Small intestine (tissue), 7 donors: ENCODE results near the gene MRPL43. TPM values are rescaled to one million over a fixed set of nuclear protein-coding genes. Genes with fewer than 3 reads are reported as not detected.

ENCODE experiments used
- DNase-seq, 2 donors: peaks; one replicate each; pipeline versions ENCODE4 v3.0.0 to v3.0.0-alpha.2; 2013
- FAIRE-seq: peaks from 2 replicates; lab custom pipeline; 2012; peaks lifted over from hg19 to GRCh38; lab: Jason Lieb, UNC
- H3K27ac ChIP-seq, 3 donors: one replicate each; pipeline ENCODE4 v1.5.1; 2013; ENCODE audit warnings: low read length in 2 of 3, mild to moderate bottlenecking in 2 of 3, control low read depth in 1 of 3, inconsistent platforms in 1 of 3, low read depth in 1 of 3, moderate library complexity in 1 of 3
- H3K27me3 ChIP-seq, 3 donors: one replicate each; pipeline ENCODE4 v1.6.1; 2013; ENCODE audit warnings: low read length in 3 of 3, inconsistent platforms in 1 of 3; ENCODE audit not compliant: control insufficient read depth in 3 of 3, insufficient read depth in 3 of 3
- H3K36me3 ChIP-seq, 3 donors: one replicate each; pipeline ENCODE4 v1.6.1; 2013; ENCODE audit warnings: low read length in 3 of 3, inconsistent platforms in 1 of 3, low read depth in 1 of 3, mild to moderate bottlenecking in 1 of 3, moderate library complexity in 1 of 3; ENCODE audit not compliant: control insufficient read depth in 3 of 3, insufficient read depth in 2 of 3
- H3K4me1 ChIP-seq, 3 donors: one replicate each; pipeline ENCODE4 v1.6.1; 2013; ENCODE audit warnings: low read length in 2 of 3, inconsistent platforms in 1 of 3, low read depth in 1 of 3, mild to moderate bottlenecking in 1 of 3, moderate library complexity in 1 of 3; ENCODE audit not compliant: control insufficient read depth in 3 of 3, insufficient read depth in 2 of 3
- H3K4me3 ChIP-seq, 3 donors: one replicate each; pipeline ENCODE4 v1.5.1; 2013; ENCODE audit warnings: low read length in 3 of 3, control low read depth in 1 of 3, inconsistent platforms in 1 of 3, low read depth in 1 of 3, mild to moderate bottlenecking in 1 of 3, moderate library complexity in 1 of 3
- H3K9me3 ChIP-seq, 2 donors: one replicate each; pipeline ENCODE4 v1.6.1; 2013; ENCODE audit warnings: low read depth in 1 of 2, low read length in 1 of 2; ENCODE audit not compliant: control insufficient read depth in 2 of 2, insufficient read depth in 1 of 2
- WGBS, 3 donors: extraction: QIAGEN DNeasy Blood & Tissue Kit; methylation state at CpG; one replicate each; pipeline ENCODE4 v1.1.7; 2013; 5-methylcytosine and 5-hydroxymethylcytosine counted together
- polyA plus RNA-seq, 4 donors: library from polyadenylated mRNA; stranded (reverse) in 3 of 4; unstranded in 1 of 4; fragments of 200-250 nt in 3 of 4; fragments of 120-200 nt in 1 of 4; gene quantifications; one replicate each; pipeline versions ENCODE4 v1.2.1 to v1.2.3, GENCODE V29; 2013
- donor health status: healthy with polysubstance abuse.
- donor health status: control.
- donor health status: control.
- donor health status: Bipolar disorder and iron deficiency.
- donor health status: healthy.

MRPL43 gene
- polyA plus RNA-seq, 4 donors = 90.1 to 122 (median 107) TPM

DNA sequence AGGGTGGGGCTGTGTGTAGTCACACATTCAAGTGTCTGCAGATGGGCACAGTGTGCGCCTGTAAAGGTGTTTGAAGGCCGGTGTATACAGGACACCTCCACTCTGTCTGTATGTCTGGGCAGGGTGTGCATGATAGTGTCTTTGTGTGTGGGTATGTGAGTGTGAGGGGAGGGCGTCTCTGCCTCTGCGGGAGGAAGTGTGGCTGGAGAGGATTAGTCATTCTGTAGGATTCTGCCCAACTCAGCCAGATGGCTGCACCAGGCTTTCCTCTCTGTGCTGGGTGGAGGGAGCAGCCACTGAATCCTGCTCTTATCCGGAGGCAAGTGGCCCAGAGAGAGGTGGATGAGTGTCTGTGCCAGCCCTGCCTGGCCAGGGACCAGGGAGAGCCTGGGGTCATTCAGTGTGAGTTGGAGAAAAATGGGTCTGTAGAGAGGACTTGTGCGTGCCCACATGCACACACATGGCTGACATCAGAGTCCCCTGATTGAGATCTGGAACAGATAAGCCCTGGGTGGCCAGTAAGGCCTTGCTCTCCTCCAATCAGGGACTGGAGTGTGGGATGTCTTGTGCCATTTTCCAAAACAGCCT, 45.4 kb upstream of the MRPL43 start:
- peaks cover 4 to 50% (median 17%) of the 10 kb centered on the region in 3 donors for H3K36me3 ChIP-seq
- no peak for DNase-seq
- no peaks in the 10 kb centered on the region for H3K27me3 ChIP-seq
- peak overlapping the region; percentile 96 to 100 (median 100) for H3K27ac ChIP-seq
- WGBS, 3 donors = 8 to 10% (median 8%) methylated on average over 6 of the region's 6 CpGs
- no peak for FAIRE-seq
- no peaks in the 10 kb centered on the region for H3K9me3 ChIP-seq
- peaks cover 0 to 62% (median 5%) of the 10 kb centered on the region in 3 donors for H3K4me1 ChIP-seq
- peak overlapping the region; percentile 50 to 94 (median 93) for H3K4me3 ChIP-seq

- DNase-seq (peak; percentile 95), FAIRE-seq (no peak)
- H3K36me3 ChIP-seq = peaks cover 0 to 47% (median 13%) of the 10 kb centered on the region in 3 donors
- H3K4me3 ChIP-seq = peak overlapping the region; percentile 50 to 94 (median 93)
- H3K27ac ChIP-seq = peak overlapping the region; percentile 96 to 100 (median 100)
- no peaks in the 10 kb centered on the region for H3K27me3 ChIP-seq
- 0 to 1% (median 0%) methylated on average over 35 to 47 of the region's 47 CpGs for WGBS, 3 donors
- H3K9me3 ChIP-seq = no peaks in the 10 kb centered on the region
- H3K4me1 ChIP-seq = peaks cover 0 to 60% (median 5%) of the 10 kb centered on the region in 3 donors
These were observed 44.7 kb upstream of the MRPL43 start for GRCh38 chr10:101031796-101032636.

GRCh38 chr10:101031128-101031795, 44.0 kb upstream of the MRPL43 start, which contains the start of the genes PDZD7 and SFXN3:
PDZD7 (minus strand) TSS chr10:101031129; CDS start chr10:101030219, 910 bp downstream.
SFXN3 (plus strand) TSS chr10:101031234; CDS start chr10:101034695, 3,461 bp downstream.
- no peak for FAIRE-seq

GRCh38 chr10:101030496-101031127, 43.3 kb upstream of the MRPL43 start:
- Histone ChIP-seq H3K9me3 (no peaks in the 10 kb centered on the region), H3K27me3 (no peaks in the 10 kb centered on the region), H3K27ac (peak overlapping the region in 1 of 3 donors; percentile 100), H3K4me1 (peaks cover 0 to 46% (median 5%) of the 10 kb centered on the region in 3 donors), H3K4me3 (peak overlapping the region; percentile 50 to 94 (median 93)), H3K36me3 (peaks cover 0 to 36% (median 3%) of the 10 kb centered on the region in 3 donors)
- WGBS, 3 donors = 3 to 9% (median 8%) methylated on average over 23 to 25 of the region's 25 CpGs
- DNase-seq = peak in 1 of 2 donors; percentile 51
- FAIRE-seq = no peak

More at GRCh38 chr10:101031128-101031795, 44.0 kb upstream of the MRPL43 start, which contains the start of the genes PDZD7 and SFXN3:
- Histone ChIP-seq H3K4me3 (peak within 1 kb of the TSS; percentile 50 to 94 (median 93)), H3K4me1 (peaks cover 0 to 52% (median 5%) of the 10 kb centered on the region in 3 donors), H3K27ac (peak within 1 kb of the TSS; percentile 96 to 100 (median 100)), H3K36me3 (peaks cover 0 to 40% (median 9%) of the 10 kb centered on the region in 3 donors), H3K9me3 (no peaks in the 10 kb centered on the region), H3K27me3 (no peaks in the 10 kb centered on the region)
- peak; percentile 95 to 97 for DNase-seq
- 0% methylated on average over 38 of the region's 38 CpGs for WGBS, 3 donors

- peak overlapping the region in 1 of 3 donors; percentile 100 for H3K27ac ChIP-seq
- peak overlapping the region in 1 of 3 donors; percentile 94 for H3K4me3 ChIP-seq
- no peaks in the 10 kb centered on the region for H3K9me3 ChIP-seq
- peaks cover 0 to 37% (median 5%) of the 10 kb centered on the region in 3 donors for H3K4me1 ChIP-seq
- peaks cover 0 to 28% (median 0%) of the 10 kb centered on the region in 3 donors for H3K36me3 ChIP-seq
- 72 to 80% (median 79%) methylated on average over 27 of the region's 27 CpGs for WGBS, 3 donors
- no peaks in the 10 kb centered on the region for H3K27me3 ChIP-seq
- DNase-seq (no peak), FAIRE-seq (no peak)
These were observed 42.4 kb upstream of the MRPL43 start for GRCh38 chr10:101029520-101030295.

DNA sequence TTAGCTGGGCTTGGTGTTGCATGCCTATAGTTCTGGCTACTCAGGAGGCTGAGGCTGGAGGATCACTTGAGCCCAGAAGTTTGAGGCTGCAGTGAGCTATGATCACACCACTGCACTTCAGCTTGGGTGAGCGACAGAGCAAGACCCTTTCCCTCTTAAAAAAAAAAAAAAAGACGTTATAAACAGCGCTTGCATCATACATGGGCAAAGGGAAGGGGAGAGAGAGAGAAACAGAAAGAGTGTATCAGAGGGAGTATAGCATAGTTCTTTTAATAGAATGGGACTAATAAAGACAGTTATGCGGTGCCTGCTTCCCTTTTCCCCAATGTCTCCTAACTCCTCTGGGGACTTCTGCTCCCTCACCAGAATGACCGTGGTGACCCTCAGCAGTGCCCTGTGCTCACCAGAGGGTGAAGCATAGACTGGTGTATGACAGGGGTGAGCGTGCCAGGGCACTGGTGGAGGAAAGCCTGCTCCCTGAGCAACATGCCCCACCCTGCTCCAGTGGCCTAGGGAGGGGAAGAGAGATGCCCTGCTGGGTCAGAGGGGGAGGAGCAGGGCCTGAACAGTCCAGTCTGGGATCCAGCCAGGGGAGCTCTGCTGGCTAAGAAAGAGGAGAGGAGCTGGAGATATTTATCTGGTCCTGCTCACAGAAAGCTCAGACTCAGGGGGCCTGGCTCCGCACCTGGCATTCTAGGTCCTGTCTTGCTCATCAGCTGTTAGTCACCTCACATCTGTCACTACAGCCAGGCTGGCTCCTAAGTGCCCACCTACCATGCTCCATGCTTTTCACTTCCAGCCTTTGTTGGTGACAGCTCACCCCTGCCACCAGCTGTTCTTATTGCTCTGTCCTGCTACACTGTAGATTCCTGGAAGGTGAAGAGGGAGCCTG, 41.4 kb upstream of the MRPL43 start:
- peaks cover 0 to 35% (median 0%) of the 10 kb centered on the region in 3 donors for H3K36me3 ChIP-seq
- H3K9me3 ChIP-seq = no peaks in the 10 kb centered on the region
- H3K4me1 ChIP-seq = peaks cover 0 to 32% (median 5%) of the 10 kb centered on the region in 3 donors
- DNase-seq = peak in 1 of 2 donors; percentile 56
- 69 to 78% (median 72%) methylated on average over 7 of the region's 7 CpGs for WGBS, 3 donors
- peak overlapping the region in 1 of 3 donors; percentile 94 for H3K4me3 ChIP-seq
- H3K27ac ChIP-seq = peak overlapping the region in 1 of 3 donors; percentile 100
- no peak for FAIRE-seq
- H3K27me3 ChIP-seq = no peaks in the 10 kb centered on the region
